Measurements from ENCODE around the gene PTRH1.

GRCh38 chr9:127746959-127747569, 31.6 kb upstream of the PTRH1 start:
- no peak for TF ChIP-seq CTCF (IDR thresholded peaks at IDR 0.05)
- no peak for TF ChIP-seq POLR2A (IDR thresholded peaks at IDR 0.05)
